ENCODE results near the gene PDE8B. TPM values are rescaled to one million over a fixed set of nuclear protein-coding genes. Genes with fewer than 3 reads are reported as not detected.

Gene PDE8B
- total RNA-seq, 1 donor, result 6.0 TPM

DNA sequence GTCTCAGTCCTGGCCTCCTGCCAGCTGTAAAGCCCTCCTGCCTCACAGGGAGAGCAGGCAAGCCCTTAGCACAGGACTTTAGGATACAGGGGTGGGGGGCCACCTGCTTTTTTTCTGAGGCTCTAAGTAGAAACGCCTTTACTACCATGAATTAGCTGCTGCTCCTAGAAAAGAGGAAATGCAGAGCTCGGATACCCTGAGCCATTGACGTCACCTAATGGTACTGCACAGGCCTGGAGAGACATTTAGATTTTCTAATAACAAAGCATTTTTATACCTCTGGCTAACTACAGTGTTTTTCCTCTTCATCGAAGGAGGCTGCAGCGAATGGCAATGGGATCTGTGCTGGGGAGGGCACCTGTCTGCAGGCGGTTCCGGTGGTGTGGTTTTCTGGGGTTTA is 144.6 kb downstream of the PDE8B start:
- TF ChIP-seq, protein P1, sequence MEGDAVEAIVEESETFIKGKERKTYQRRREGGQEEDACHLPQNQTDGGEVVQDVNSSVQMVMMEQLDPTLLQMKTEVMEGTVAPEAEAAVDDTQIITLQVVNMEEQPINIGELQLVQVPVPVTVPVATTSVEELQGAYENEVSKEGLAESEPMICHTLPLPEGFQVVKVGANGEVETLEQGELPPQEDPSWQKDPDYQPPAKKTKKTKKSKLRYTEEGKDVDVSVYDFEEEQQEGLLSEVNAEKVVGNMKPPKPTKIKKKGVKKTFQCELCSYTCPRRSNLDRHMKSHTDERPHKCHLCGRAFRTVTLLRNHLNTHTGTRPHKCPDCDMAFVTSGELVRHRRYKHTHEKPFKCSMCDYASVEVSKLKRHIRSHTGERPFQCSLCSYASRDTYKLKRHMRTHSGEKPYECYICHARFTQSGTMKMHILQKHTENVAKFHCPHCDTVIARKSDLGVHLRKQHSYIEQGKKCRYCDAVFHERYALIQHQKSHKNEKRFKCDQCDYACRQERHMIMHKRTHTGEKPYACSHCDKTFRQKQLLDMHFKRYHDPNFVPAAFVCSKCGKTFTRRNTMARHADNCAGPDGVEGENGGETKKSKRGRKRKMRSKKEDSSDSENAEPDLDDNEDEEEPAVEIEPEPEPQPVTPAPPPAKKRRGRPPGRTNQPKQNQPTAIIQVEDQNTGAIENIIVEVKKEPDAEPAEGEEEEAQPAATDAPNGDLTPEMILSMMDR (IDR thresholded peaks at IDR 0.05; ENCODE audit: insufficient read depth, low read depth, low read length), result no peak
- no peak overlapping the region for H3K4me3 ChIP-seq (ENCODE audit: low read depth, low read length)
- no peak for DNase-seq (ENCODE audit: low read depth)

DNA sequence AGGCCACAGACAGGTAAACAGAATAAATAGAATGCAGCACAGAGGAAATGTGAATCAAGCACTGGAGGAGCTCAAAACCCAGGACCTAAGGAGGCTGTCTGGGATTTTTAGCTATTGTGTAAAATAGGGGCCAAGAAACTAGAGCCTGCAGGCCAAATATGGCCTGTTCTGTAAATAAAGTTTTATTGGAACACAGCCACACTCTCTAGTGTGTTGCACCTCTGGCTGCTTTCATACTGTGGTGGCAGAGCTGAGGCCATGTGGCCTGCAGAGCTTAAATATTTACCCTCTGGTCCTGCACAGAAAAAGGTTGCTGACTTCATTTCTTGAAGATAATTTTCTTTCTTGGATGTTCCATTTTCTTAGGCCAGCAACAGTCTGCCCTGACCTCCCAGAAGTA is 145.3 kb downstream of the PDE8B start:
- no peak overlapping the region for H3K4me3 ChIP-seq (ENCODE audit: low read depth, low read length)
- DNase-seq (ENCODE audit: low read depth), result no peak
- TF ChIP-seq, protein P1 (IDR thresholded peaks at IDR 0.05; ENCODE audit: insufficient read depth, low read depth, low read length), result no peak

- no peak overlapping the region for H3K4me3 ChIP-seq (ENCODE audit: low read depth, low read length)
- TF ChIP-seq, protein P1 (IDR thresholded peaks at IDR 0.05; ENCODE audit: insufficient read depth, low read depth, low read length), result no peak
- DNase-seq (ENCODE audit: low read depth), result peak; percentile 71
These were observed 146.3 kb downstream of the PDE8B start for GRCh38 chr5:77356740-77357139.

DNA sequence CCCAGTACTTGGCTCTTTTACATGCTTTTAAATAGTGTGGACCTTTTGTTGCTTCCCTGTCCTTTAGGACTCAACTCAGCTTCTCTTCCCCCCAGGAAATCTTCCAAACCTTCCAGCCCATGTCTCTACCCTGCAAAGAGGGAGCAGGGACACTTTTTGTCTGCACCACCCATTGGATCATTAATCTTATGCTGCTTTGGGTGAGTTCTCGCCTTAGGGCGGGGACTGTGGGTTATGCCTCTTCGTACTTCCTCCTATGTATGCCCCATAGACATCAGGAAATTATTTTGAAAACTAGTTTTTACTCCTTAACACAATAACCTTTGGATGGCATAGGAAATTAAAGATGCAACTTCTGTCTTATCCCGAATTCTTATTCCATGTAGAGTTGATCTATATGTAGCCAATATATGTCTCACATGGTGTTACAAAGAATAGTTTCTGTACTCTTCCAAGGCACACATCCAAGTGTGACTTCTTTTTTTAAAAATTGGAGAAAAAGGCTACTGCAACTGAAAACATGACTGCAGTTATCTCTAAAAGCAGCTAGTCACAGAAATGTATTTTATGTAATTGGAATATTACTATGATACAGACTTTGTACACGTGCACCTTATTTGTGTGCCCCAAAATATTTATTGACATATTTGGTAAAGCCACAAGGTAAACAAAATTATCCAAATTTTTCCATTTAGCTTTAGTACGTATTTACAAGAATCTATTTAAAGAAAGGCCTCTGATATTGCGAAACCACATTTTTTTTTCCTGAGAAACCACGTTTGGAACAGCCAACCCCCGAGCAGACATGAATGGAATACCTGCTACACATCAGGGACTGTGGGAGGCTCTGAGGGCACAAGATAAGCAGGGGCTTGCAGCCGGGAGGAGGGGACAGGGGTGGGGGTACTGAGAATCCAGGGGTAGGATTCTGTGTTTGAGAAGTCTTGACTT is 148.1 kb downstream of the PDE8B start:
- TF ChIP-seq, protein P1 (IDR thresholded peaks at IDR 0.05; ENCODE audit: insufficient read depth, low read depth, low read length), result no peak
- peak; percentile 91 for DNase-seq (ENCODE audit: low read depth)
- no peak overlapping the region for H3K4me3 ChIP-seq (ENCODE audit: low read depth, low read length)

GRCh38 chr5:77359231-77359630 is 148.8 kb downstream of the PDE8B start:
- no peak for DNase-seq (ENCODE audit: low read depth)
- no peak overlapping the region for H3K4me3 ChIP-seq (ENCODE audit: low read depth, low read length)
- TF ChIP-seq, protein P1 (IDR thresholded peaks at IDR 0.05; ENCODE audit: insufficient read depth, low read depth, low read length), result no peak

DNA sequence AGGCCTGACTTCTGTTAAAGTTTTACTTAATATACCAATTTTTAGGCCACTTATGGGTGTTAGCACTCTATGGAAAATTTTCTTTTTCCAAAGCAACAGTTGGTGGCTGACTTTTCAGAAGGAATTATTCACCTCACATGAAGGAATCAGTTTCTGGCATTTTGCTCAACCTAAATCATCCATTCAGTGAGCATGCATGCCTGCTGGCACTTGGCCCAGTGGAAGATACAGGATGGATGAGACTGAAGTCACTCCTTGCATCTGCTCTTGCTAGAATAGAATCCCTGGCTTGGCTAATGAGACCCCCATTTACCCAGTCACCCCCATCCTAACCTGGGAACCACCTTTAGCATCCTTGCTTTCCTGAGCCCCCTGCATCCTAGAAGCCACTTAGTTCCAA is 149.9 kb downstream of the PDE8B start:
- no peak for DNase-seq (ENCODE audit: low read depth)
- TF ChIP-seq, protein P1 (IDR thresholded peaks at IDR 0.05; ENCODE audit: insufficient read depth, low read depth, low read length), result no peak
- no peak overlapping the region for H3K4me3 ChIP-seq (ENCODE audit: low read depth, low read length)
